Femur (tissue), 1 donor: ENCODE data around the gene A2ML1.
"Not testable (repeated sequence)": the region's sequence is repeated elsewhere in the genome, so short reads cannot be mapped to it uniquely, and the experiment has no call there.

Experiments
- DNase-seq: peaks from one replicate; pipeline ENCODE4 v3.0.0-alpha.2; 2017

Gene A2ML1

GRCh38 chr12:8822298-8822697 lies at the start of gene A2ML1:
TSS of gene A2ML1 (plus strand) at chr12:8822621. CDS start at chr12:8822652, 31 bp downstream.
- DNase-seq = no peak

- DNase-seq = no peak
These were observed 49.0 kb upstream of the A2ML1 start for GRCh38 chr12:8773461-8773860.

GRCh38 chr12:8779281-8779680 lies 43.1 kb upstream of the A2ML1 start:
- no peak for DNase-seq

DNA sequence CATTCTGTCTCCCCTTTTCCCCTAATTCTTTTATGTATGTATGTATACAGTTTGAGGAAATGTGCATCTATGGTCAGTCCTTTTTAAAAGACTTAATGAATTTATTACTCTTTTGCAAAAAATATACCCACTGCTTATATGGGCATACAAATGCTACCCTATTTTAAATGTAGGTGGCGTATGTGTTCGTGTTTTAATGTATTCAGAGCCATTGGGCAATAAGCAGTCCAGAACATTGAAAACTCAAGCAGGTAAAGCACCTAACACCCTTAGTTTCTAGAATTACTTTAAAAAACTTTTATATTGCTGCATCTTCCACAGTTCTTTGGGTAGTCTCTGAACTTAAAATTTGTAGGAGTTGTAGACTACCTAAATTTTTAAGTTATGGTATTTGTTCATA lies 42.6 kb upstream of the A2ML1 start:
- DNase-seq = no peak

DNA sequence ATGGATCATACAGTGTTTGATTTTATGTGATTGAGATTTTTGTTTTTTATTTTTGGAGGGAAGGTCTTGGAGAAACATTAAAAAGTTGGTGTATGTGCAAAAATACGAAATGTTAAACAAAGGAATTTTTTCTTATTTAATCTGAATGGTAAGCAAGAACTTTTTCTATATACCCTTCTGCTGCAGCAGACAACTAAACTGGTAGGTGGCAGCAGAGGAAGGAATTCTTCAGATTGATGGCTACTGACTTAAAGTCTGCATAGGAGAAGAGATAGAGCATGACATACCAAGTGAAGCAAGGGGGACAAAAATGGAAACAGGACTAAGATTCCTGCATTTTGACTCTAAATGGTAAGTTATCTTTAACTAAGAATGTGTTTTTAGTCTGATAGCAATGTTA lies 42.0 kb upstream of the A2ML1 start:
- DNase-seq = no peak

- no peak for DNase-seq
These were observed 40.9 kb upstream of the A2ML1 start for GRCh38 chr12:8781381-8782127.

- no peak for DNase-seq
These were observed 38.0 kb upstream of the A2ML1 start for GRCh38 chr12:8784290-8784888.

DNA sequence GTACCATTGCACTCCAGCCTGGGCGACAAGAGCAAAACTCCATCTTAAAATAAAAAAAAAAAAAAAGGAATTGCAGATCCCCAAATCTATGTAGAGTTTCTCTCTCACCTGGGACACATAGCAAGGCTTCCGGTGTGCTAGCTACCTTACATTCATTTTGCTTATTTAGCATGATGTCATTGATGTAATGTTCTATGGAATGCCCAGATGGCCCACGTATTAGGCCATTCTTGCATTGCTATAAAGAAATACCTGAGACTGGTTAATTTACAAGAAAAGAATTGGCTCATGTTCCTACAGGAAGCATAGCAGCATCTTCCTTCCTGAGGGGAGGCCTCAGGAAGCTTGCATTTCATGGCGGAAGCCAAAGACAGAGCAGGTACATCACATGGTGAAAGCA lies 36.9 kb upstream of the A2ML1 start:
- no peak for DNase-seq

- DNase-seq = not testable (repeated sequence)
These were observed 35.2 kb upstream of the A2ML1 start for GRCh38 chr12:8787206-8787605.

DNA sequence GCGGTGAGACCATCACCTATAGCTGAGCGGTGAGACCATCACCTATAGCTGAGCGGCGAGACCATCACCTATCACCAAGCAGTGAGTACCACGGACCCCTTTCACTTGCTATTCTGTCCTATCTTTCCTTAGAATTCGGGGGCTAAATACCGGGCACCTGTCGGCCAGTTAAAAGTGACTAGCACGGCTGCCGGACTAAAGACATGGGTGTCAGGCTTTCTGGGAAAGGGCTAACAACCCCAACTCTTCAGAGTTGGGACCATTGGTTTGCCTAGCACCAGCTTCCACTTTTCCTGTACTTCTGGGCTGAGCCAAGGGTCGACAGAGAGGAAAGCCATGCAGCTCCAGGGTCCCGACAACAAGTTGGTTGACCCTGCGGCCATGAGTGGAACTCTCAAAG lies 33.7 kb upstream of the A2ML1 start:
- not testable (repeated sequence) for DNase-seq

DNA sequence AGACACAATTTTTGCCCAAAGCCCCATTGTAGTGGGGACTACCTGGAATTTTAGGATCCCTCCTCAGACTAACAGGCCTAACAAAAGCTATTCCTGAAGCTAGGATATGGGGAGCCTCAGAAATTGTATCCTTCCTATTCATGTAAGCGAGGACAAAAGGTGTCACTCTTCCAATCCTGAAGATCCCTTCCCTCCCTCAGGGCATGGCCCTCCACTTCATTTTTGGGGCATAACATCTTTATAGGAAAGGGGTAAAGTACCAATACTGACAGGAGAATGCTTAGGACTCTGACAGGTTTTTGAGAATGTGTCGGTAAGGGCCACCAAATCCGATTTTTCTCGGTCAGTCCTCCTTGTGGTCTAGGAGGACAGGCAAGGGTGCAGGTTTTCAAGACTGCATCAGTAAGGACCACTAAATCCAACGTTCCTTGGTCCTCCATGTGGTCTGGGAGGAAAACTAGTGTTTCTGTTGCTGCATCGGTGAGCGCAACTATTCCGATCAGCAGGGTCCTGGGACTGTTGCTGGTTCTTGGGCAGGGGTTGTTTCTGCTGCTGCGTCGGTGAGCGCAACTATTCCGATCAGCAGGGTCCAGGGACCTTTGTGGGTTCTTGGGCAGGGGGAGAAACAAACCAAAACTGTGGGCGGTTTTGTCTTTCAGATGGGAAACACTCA lies 32.9 kb upstream of the A2ML1 start:
- DNase-seq = not testable (repeated sequence)

DNA sequence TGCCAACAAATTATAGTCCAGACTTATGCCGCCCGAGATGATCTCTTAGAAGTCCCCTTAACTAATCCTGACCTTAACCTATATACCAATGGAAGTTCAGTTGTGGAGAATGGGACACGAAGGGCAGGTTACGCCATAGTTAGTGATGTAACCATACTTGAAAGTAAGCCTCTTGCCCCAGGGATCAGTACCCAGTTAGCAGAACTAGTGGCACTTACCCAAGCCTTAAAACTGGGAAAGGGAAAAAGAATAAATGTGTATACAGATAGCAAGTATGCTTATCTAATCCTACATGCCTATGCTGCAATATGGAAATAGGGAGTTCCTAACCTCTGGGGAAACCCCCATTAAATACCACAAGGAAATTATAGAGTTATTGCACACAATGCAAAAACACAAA lies 29.2 kb upstream of the A2ML1 start:
- not testable (repeated sequence) for DNase-seq

- DNase-seq = not testable (repeated sequence)
These were observed 27.8 kb upstream of the A2ML1 start for GRCh38 chr12:8794611-8795010.

GRCh38 chr12:8796831-8797626 lies 25.4 kb upstream of the A2ML1 start:
- no peak for DNase-seq

DNA sequence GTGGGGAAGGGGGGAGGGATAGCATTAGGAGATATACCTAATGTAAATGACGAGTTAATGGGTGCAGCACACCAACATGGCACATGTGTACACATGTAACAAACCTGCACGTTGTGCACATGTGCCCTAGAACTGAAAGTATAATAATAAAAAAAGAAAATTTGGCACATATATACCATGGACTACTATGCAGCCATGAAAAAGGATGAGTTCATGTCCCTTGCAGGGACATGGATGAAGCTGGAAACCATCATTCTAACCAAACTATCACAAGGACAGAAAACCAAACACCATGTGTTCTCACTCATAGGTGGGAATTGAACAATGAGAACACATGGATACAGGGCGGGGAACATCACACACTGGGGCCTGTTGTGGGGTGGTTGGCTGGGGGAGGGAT lies 21.2 kb upstream of the A2ML1 start:
- not testable (repeated sequence) for DNase-seq

- not testable (repeated sequence) for DNase-seq
These were observed 17.6 kb upstream of the A2ML1 start for GRCh38 chr12:8804833-8805232.

DNA sequence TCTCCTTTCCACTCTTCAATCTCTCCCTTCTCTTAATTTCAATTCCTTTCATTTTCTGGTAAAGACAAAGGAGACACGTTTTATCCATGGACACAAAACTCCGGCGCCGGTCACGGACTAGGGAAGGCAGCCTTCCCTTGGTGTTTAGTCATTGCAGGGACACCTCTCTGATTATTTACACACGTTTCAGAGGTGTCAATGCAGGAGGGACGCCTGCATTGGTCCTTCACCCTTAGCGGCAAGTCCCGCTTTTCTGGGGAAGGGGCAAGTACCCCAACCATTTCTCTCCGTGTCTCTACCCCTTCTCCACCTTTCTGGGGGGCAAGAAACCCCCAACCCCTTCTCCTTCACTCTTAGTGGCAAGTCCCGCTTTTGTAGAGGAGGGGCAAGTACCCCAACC lies 16.9 kb upstream of the A2ML1 start:
- not testable (repeated sequence) for DNase-seq

- DNase-seq = peak; percentile 42
These were observed 15.3 kb upstream of the A2ML1 start for GRCh38 chr12:8807084-8807483.

GRCh38 chr12:8810112-8810511 lies 12.3 kb upstream of the A2ML1 start:
- not testable (repeated sequence) for DNase-seq

- no peak for DNase-seq
These were observed 8.7 kb upstream of the A2ML1 start for GRCh38 chr12:8813572-8814357.

DNA sequence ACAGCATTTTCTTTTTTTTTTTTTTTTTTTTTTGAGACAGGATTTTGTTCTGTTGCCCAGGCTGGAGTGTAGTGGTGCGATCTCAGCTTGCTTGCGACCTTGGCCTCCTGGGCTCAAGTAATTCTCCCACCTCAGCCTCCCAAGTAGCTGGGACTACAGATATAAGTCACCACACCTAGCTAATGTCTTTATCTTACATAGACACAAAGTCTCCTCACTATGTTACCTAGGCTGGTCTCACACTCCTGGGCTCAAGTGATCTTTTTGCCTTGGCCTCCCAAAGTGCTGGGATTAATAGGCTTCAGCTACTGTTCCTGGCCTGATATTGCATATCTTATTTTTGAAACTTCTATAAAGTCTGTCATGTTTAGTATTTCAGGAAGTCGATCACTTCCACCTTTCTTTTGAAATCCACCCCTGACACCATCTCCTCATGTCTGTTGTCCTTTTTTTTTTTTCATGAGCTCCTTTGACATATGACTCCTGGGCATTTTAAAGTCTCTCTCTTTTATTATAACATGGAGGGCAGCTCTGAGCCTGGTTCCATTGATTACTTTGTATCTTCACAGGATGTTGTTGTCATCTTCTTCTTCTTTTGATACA lies 5.9 kb upstream of the A2ML1 start:
- no peak for DNase-seq

DNA sequence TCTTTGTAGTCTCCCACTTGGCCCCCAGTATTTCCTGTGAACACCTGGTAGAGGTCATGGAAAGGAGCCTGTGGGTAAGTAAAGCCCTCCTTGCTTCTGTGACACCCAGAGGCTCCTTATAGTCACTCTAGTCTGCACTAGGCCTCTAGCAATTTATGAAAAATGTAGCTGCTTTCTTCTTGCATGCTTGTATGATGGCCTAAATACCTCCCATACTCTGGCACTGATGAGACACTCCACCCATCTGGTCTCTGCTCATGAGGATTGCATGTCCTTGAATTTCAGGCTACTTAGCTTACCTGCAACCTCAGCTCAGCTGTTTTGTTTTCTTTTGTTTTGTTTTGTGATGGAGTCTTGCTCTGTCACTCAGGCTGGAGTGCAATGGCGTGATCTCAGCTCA lies 4.6 kb upstream of the A2ML1 start:
- DNase-seq = no peak
